Adrenal gland (tissue), 12 donors: ENCODE measurements around the gene RPTOR. TPM values are rescaled to one million over a fixed set of nuclear protein-coding genes. Genes with fewer than 3 reads are reported as not detected.

Experiments used
- DNase-seq, 7 donors: peaks; one replicate each; pipeline ENCODE4 v3.0.0-alpha.2; 2019 to 2020
- H3K27ac ChIP-seq, 5 donors: fragments of 200-600 bp; sonication (generic) in 4 of 5; 1 replicate in 3 of 5; 2 replicates in 2 of 5; pipeline versions ENCODE4 v1.5.1 to v1.8.0; 2016 to 2020; ENCODE audit warnings: mild to moderate bottlenecking in 1 of 5
- H3K27me3 ChIP-seq: fragments of 200-600 bp; 2 replicates; pipeline ENCODE4 v1.8.0; 2021
- H3K36me3 ChIP-seq, 2 donors: fragments of 200-600 bp; replicated peaks in 1 of 2; 1 replicate in 1 of 2; 2 replicates in 1 of 2; pipeline versions ENCODE4 v1.5.1 to v1.8.0; 2018 to 2022
- H3K4me1 ChIP-seq, 2 donors: fragments of 200-600 bp; replicated peaks in 1 of 2; 1 replicate in 1 of 2; 2 replicates in 1 of 2; pipeline versions ENCODE4 v1.5.1 to v1.8.0; 2018 to 2021
- H3K4me3 ChIP-seq, 4 donors: fragments of 200-600 bp; sonication (generic) in 3 of 4; one replicate each; pipeline ENCODE4 v1.5.1; 2016 to 2018
- H3K9me3 ChIP-seq, 3 donors: fragments of 200-600 bp; sonication (generic) in 1 of 3; replicated peaks in 1 of 3; 1 replicate in 2 of 3; 2 replicates in 1 of 3; pipeline versions ENCODE4 v1.5.1 to v1.8.0; 2016 to 2021
- CTCF ChIP-seq, 6 experiments: fragments of 450-650 bp in 4 of 6; fragments of 200-600 bp in 2 of 6; sonication (generic) in 1 of 6; IDR thresholded peaks; 1 replicate in 5 of 6; 2 replicates in 1 of 6; pipeline versions ENCODE4 v1.5.1 to v1.8.0; 2016 to 2021; ENCODE audit warnings: antibody characterized with exemption in 6 of 6, mild to moderate bottlenecking in 2 of 6, moderate library complexity in 1 of 6
- POLR2A ChIP-seq, 2 donors: fragments of 450-650 bp; IDR thresholded peaks; one replicate each; pipeline ENCODE4 v1.6.1; 2017; ENCODE audit warnings: antibody characterized with exemption in 2 of 2, mild to moderate bottlenecking in 2 of 2, moderate library complexity in 1 of 2
- WGBS, 4 donors: extraction: QIAGEN DNeasy Blood & Tissue Kit in 2 of 4; methylation state at CpG; one replicate each; pipeline versions ENCODE4 v1.1.5 to v1.1.7; 2013 to 2017; 5-methylcytosine and 5-hydroxymethylcytosine counted together
- intact Hi-C, 2 donors: fragments of 100-400 bp; cut with DNase I; formaldehyde crosslinking; loops; one replicate each; pipeline versions ENCODE4 v1.14.1 to v1.15.0; 2022 to 2023
- polyA plus RNA-seq, 3 donors: library from polyadenylated mRNA; stranded (reverse); fragments of 200-250 nt in 2 of 3; fragments of 350-450 nt in 1 of 3; fragmentation: Illumina TruSeq in 1 of 3; extraction: RNeasy Lipid Tissue Mini Kit (QIAGEN cat#74804) in 1 of 3; gene quantifications; one replicate each; pipeline ENCODE4 v1.2.3, GENCODE V29; 2013 to 2014
- total RNA-seq, 9 donors: library from RNA; depleted of rRNA in 4 of 9; stranded (reverse); fragments of >200 nt in 4 of 9; fragments of 120-200 nt in 1 of 9; fragmentation: NEBNext Ultra II Directional in 1 of 9; extraction: Animal tissue kit (Norgen Biotek cat#: 25700) in 1 of 9; gene quantifications; one replicate each; pipeline versions ENCODE4 v1.1.0 to v1.2.4, GENCODE V29; 2013 to 2023
- donor health status: healthy with polysubstance abuse.
- donor health status: Bipolar disorder and iron deficiency.
- donor health status: DM: yes; HTN: yes; CAD: no.
- donor health status: DM: no; HTN: no; CAD: no.
- donor health status: DM: no; HTN: no; CAD: no.
- donor health status: DM: yes; HTN: yes; CAD: no.

The RPTOR gene
- total and polyA plus RNA-seq, 12 donors = 9.7 to 53.3 (median 29.7) TPM

GRCh38 chr17:80948019-80948975 is 403.7 kb downstream of the RPTOR start:
- Histone ChIP-seq H3K4me3 (no peak overlapping the region), H3K27me3 (no peaks in the 10 kb centered on the region), H3K36me3 (peaks cover 0 to 6% of the 10 kb centered on the region in 2 donors), H3K27ac (peak overlapping the region in 2 of 5 donors; percentile 49 to 60), H3K4me1 (peaks cover 0 to 10% of the 10 kb centered on the region in 2 donors), H3K9me3 (no peaks in the 10 kb centered on the region)
- TF ChIP-seq POLR2A (IDR thresholded peaks at IDR 0.05) (no peak), CTCF (IDR thresholded peaks at IDR 0.05) (no peak)
- WGBS, 4 donors = 84 to 88% (median 85%) methylated on average over 27 to 48 of the region's 48 CpGs
- intact Hi-C loops = no loop called here
- DNase-seq = peak in 2 of 7 donors; percentile 17 to 22

- peaks cover 0 to 10% of the 10 kb centered on the region in 2 donors for H3K4me1 ChIP-seq
- TF ChIP-seq POLR2A (IDR thresholded peaks at IDR 0.05) (no peak), CTCF (IDR thresholded peaks at IDR 0.05) (no peak)
- H3K27ac ChIP-seq = peak overlapping the region in 2 of 5 donors; percentile 49 to 60
- H3K4me3 ChIP-seq = no peak overlapping the region
- no peaks in the 10 kb centered on the region for H3K27me3 ChIP-seq
- intact Hi-C loops = no loop called here
- 43 to 87% (median 55%) methylated on average over 6 to 16 of the region's 16 CpGs for WGBS, 4 donors
- DNase-seq = peak in 4 of 7 donors; percentile 60 to 79 (median 74)
- H3K9me3 ChIP-seq = no peaks in the 10 kb centered on the region
- H3K36me3 ChIP-seq = peaks cover 0 to 6% of the 10 kb centered on the region in 2 donors
Observed at GRCh38 chr17:80948976-80949450, 404.4 kb downstream of the RPTOR start.

GRCh38 chr17:80949451-80950421 is 405.1 kb downstream of the RPTOR start:
- WGBS, 4 donors = 90 to 92% (median 91%) methylated on average over 23 to 44 of the region's 44 CpGs
- H3K4me1 ChIP-seq = peaks cover 0 to 10% of the 10 kb centered on the region in 2 donors
- no peaks in the 10 kb centered on the region for H3K27me3 ChIP-seq
- peak overlapping the region in 1 of 5 donors; percentile 60 for H3K27ac ChIP-seq
- H3K9me3 ChIP-seq = no peaks in the 10 kb centered on the region
- TF ChIP-seq POLR2A (IDR thresholded peaks at IDR 0.05) (no peak), CTCF (IDR thresholded peaks at IDR 0.05) (no peak)
- intact Hi-C loops = no loop called here
- H3K36me3 ChIP-seq = peaks cover 0 to 6% of the 10 kb centered on the region in 2 donors
- peak in 2 of 7 donors; percentile 6 to 13 for DNase-seq
- no peak overlapping the region for H3K4me3 ChIP-seq
